Astrocyte of the cerebellum (primary cell): ENCODE measurements around the gene C20orf141.

Experiments used
- DNase-seq: peaks from one replicate; pipeline ENCODE4 v3.0.0-alpha.2; 2011; ENCODE audit warnings: low read depth
- H3K4me3 ChIP-seq: 2 replicates; pipeline ENCODE4 v1.5.1; 2011; ENCODE audit warnings: mild to moderate bottlenecking, low read depth, low read length, moderate library complexity
- in situ Hi-C: cut with HindIII; loops from 2 replicates; pipeline ENCODE4 v1.10.0; 2017; ENCODE audit warnings: low sequenced_read_pairs
- TF ChIP-seq, protein P1 (sequence below): IDR thresholded peaks from 2 replicates; pipeline ENCODE4 v1.5.1; 2012; ENCODE audit warnings: low read length, low read depth, moderate library complexity, mild to moderate bottlenecking; ENCODE audit errors: missing control alignments

Gene C20orf141

DNA sequence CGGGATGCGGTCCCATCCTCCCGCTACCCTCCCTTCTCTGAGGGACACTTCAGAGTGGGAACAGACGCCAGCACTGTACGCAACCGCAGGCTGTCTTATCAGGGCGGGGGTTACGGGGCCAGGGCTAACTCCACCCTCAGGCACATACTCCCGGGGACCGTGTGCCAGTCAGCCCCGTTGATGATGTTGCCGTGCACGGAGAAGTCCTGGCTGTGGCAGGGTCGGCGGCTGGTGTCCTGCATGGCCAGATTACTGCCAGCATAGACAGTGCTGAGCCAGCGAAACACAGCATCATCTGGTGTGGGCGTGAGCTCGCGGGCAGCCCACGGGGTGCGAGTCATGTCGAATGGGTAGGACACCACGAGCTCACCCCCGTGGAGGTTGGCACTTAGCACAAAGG, 19.3 kb upstream of the C20orf141 start:
- in situ Hi-C loops = no loop called here
- TF ChIP-seq, protein P1, sequence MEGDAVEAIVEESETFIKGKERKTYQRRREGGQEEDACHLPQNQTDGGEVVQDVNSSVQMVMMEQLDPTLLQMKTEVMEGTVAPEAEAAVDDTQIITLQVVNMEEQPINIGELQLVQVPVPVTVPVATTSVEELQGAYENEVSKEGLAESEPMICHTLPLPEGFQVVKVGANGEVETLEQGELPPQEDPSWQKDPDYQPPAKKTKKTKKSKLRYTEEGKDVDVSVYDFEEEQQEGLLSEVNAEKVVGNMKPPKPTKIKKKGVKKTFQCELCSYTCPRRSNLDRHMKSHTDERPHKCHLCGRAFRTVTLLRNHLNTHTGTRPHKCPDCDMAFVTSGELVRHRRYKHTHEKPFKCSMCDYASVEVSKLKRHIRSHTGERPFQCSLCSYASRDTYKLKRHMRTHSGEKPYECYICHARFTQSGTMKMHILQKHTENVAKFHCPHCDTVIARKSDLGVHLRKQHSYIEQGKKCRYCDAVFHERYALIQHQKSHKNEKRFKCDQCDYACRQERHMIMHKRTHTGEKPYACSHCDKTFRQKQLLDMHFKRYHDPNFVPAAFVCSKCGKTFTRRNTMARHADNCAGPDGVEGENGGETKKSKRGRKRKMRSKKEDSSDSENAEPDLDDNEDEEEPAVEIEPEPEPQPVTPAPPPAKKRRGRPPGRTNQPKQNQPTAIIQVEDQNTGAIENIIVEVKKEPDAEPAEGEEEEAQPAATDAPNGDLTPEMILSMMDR = no peak
- no peak for DNase-seq
- H3K4me3 ChIP-seq = no peak overlapping the region

DNA sequence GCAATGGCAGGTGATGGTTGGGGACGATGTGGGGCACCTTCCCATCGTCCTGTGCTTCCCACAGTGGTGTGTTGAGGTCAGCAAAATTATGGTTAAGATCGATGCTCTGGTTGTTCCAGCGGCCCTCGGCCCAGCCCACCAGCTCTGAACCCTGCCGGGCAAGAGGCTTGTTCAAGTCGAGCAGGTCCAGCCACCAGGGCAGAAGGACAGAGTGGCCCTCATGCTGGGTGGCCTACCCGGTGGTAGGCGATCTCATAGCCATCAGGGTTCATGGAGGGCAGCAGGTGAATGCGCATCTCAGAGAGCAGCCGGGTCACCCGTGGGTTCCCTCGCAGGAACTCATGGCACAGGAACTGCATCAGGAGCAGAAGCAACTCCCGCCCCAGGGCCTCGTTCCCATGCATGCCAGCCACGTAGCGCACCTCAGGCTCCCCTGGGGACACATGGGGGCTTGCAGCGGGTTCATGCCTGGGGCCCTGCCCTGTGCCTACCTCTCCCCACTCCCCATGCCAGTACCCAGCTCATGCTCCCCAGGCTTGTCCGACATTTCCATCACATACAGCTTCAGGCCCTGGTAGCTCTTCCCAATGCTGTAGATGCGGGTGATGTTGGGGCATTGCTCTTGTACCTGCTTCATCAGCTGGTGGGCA, 18.7 kb upstream of the C20orf141 start:
- no peak overlapping the region for H3K4me3 ChIP-seq
- in situ Hi-C loops = no loop called here
- TF ChIP-seq, protein P1 = no peak
- no peak for DNase-seq

DNA sequence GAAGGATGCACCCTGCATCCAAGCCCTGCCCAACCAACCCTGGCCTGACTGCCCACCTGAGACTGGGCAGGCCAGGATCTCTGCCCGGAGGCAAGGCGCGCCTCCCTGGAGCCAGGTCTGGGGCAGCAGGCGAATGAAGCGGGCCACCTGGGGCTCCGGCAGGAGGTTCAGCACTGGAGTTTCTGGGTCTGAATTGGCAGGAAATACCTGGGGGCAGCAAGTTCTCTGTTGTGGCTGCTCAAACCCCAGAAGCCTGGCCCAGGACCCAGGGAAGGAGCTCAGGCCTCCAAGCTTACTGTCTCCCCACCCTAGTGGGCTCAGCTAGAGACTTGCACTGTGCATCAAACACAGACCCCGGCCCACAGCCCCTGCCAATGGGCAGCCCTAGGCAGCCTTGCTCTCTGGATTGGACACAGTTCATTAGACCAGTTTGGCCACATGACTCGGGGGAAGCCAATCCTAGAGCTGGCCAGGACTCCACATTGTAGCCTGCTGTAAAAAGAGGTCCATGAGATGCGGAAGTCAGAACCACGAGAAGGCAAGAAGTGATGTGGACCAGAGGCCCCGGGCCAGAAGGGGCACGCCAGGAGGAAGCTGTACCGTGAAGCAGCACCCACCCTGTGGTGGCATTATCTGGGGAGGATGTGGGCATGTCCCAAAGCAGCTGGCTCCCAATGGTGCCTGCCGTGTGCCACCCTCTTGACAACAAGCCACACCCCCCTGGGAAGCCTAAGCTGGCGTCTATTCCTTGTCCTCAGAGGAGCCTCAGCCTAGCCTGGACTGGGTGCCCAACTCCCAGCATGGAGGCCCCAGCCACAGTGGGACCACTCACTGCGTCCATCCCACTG, 17.4 kb upstream of the C20orf141 start:
- DNase-seq = no peak
- TF ChIP-seq, protein P1 = no peak
- in situ Hi-C loops = no loop called here
- H3K4me3 ChIP-seq = no peak overlapping the region

DNA sequence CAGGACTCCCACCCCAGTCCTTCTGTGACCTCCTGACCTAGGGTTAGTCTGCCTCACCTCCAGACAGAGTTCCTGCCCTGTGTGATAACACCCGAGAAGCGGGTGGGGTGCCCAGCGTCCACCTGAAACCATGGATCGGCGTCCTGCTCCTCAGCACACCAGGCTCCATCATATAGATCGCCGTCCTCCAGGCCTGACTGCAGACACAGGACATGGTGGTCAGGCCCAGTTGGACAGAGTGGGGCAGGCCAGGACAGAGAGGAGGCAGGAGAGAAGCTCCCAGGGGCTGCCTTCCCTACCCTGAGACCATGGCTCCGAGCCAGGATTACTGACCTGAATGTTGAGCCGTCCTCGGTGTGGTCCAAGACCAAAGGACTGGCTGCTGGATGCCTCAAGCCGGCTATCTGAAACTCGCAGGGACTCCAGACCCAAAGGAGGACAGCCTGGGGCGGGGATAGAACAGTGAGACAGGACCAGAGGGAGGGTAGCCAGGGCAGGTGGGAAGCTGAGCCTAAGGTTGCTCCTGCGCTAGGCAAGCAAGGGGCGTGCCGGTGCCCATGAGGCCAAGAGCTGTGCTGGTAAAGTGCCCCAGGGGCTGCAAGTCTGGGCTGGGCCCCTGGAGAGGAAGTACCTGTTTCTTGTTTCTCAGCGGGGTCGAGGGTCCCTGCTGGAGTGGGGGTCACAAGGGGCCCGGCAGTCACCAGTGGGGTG, 16.5 kb upstream of the C20orf141 start:
- TF ChIP-seq, protein P1 = no peak

DNA sequence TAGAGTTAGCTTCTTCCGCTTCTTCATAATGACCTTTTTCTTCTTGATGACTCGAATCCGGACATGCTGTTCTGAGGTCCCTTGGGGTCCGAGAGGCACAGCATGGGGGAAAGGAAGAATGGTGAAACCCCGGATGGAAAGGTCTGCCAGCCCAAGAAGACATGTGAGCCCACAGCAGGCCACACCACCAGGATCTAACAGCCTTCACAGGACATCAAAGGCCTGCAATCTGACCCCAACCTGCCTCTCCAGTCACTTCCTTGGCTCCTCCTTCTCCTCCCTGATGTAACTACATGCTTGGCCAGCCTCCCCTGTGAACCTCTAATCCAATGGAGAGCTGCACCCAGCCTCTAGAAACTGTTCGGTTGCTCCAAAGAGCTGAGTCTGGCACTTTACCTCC, 16.0 kb upstream of the C20orf141 start:
- in situ Hi-C loops = no loop called here
- DNase-seq = no peak
- TF ChIP-seq, protein P1 = no peak
- no peak overlapping the region for H3K4me3 ChIP-seq

More for the DNA sequence above, 16.5 kb upstream of the C20orf141 start:
- DNase-seq = no peak
- in situ Hi-C loops = no loop called here
- H3K4me3 ChIP-seq = no peak overlapping the region

DNA sequence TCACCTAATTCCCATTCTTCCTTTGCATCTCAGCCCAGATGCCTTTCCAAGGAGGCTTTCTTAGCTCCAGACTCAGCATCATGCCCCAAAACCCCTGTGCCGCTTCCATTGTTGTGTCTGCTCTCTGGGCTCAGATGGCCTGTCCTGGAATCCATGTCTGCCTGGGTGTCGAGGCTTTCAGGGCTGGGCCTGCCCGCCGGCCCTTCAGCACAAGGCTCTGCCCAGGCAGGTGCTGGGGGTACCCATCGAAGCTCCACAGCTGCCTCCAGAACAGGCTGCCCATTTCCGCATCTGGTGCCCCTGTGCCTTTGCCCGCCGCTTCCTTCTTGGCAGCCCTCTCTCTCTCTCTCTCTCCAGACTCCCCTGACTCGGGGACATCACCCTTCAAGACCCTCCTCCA, 15.5 kb upstream of the C20orf141 start:
- in situ Hi-C loops = no loop called here
- peak overlapping the region; percentile 47 for H3K4me3 ChIP-seq
- no peak for DNase-seq
- TF ChIP-seq, protein P1 = no peak
